Memory B cell (primary cell): Measurements from ENCODE around the gene TMEM259.
A peak's percentile ranks its signal among the peaks of the same experiment; 100 is the strongest.

ENCODE experiments used
- ATAC-seq: fragments of 150-1000 bp; cut with Tn5 transposase; 2 replicates; pipeline ENCODE4 v1.10.0; 2021; ENCODE audit warnings: low read depth, mild to moderate bottlenecking, moderate library complexity
- DNase-seq, 2 donors: peaks; one replicate each; pipeline ENCODE4 v3.0.0; 2022; ENCODE audit warnings: low spot score in 2 of 2
- H3K27ac Mint-ChIP-seq: one replicate; pipeline ENCODE4 v1.8.0; 2022; ENCODE audit warnings: mild to moderate bottlenecking, moderate library complexity, mixed read lengths
- H3K27me3 Mint-ChIP-seq: one replicate; pipeline ENCODE4 v1.8.0; 2022; ENCODE audit warnings: mixed read lengths
- H3K36me3 Mint-ChIP-seq: one replicate; pipeline ENCODE4 v1.8.0; 2022; ENCODE audit warnings: mild to moderate bottlenecking, mixed read lengths
- H3K4me1 Mint-ChIP-seq: one replicate; pipeline ENCODE4 v1.8.0; 2022; ENCODE audit warnings: mixed read lengths
- H3K4me3 Mint-ChIP-seq: one replicate; pipeline ENCODE4 v1.8.0; 2022; ENCODE audit warnings: mild to moderate bottlenecking, moderate library complexity, mixed read lengths
- H3K9me3 Mint-ChIP-seq: one replicate; pipeline ENCODE4 v1.8.0; 2022; ENCODE audit warnings: mixed read lengths

TMEM259 gene

GRCh38 chr19:1018932-1019615 lies 1.8 kb downstream of the TMEM259 start:
- peak overlapping the region; percentile 68 for H3K27ac Mint-ChIP-seq
- H3K36me3 Mint-ChIP-seq: peaks cover 3% of the 10 kb centered on the region
- no peak for ATAC-seq
- peak overlapping the region; percentile 96 for H3K4me3 Mint-ChIP-seq
- no peaks in the 10 kb centered on the region for H3K27me3 Mint-ChIP-seq
- no peak for DNase-seq
- no peaks in the 10 kb centered on the region for H3K9me3 Mint-ChIP-seq
- H3K4me1 Mint-ChIP-seq: peaks cover 30% of the 10 kb centered on the region

GRCh38 chr19:1018393-1018792 lies 2.5 kb downstream of the TMEM259 start:
- peak overlapping the region; percentile 84 for H3K27ac Mint-ChIP-seq
- peak overlapping the region; percentile 96 for H3K4me3 Mint-ChIP-seq
- no peak for ATAC-seq

GRCh38 chr19:1017906-1018305 lies 3.0 kb downstream of the TMEM259 start:
- peaks cover 30% of the 10 kb centered on the region for H3K4me1 Mint-ChIP-seq

More at GRCh38 chr19:1018393-1018792, 2.5 kb downstream of the TMEM259 start:
- DNase-seq: no peak
- H3K4me1 Mint-ChIP-seq: peaks cover 30% of the 10 kb centered on the region
- peaks cover 3% of the 10 kb centered on the region for H3K36me3 Mint-ChIP-seq
- no peaks in the 10 kb centered on the region for H3K9me3 Mint-ChIP-seq
- no peaks in the 10 kb centered on the region for H3K27me3 Mint-ChIP-seq

GRCh38 chr19:1017115-1017905 lies 3.6 kb downstream of the TMEM259 start:
- peak overlapping the region; percentile 84 for H3K27ac Mint-ChIP-seq
- no peaks in the 10 kb centered on the region for H3K9me3 Mint-ChIP-seq
- peaks cover 30% of the 10 kb centered on the region for H3K4me1 Mint-ChIP-seq
- peak overlapping the region; percentile 80 for H3K4me3 Mint-ChIP-seq
- ATAC-seq: no peak
- no peak for DNase-seq
- peaks cover 3% of the 10 kb centered on the region for H3K36me3 Mint-ChIP-seq
- no peaks in the 10 kb centered on the region for H3K27me3 Mint-ChIP-seq

More at GRCh38 chr19:1017906-1018305, 3.0 kb downstream of the TMEM259 start:
- DNase-seq: no peak
- Mint-ChIP-seq H3K27ac (peak overlapping the region; percentile 84), H3K9me3 (no peaks in the 10 kb centered on the region), H3K27me3 (no peaks in the 10 kb centered on the region), H3K36me3 (peaks cover 3% of the 10 kb centered on the region), H3K4me3 (peak overlapping the region; percentile 80)
- ATAC-seq: no peak

- Mint-ChIP-seq H3K4me1 (peaks cover 30% of the 10 kb centered on the region), H3K9me3 (no peaks in the 10 kb centered on the region), H3K27me3 (no peaks in the 10 kb centered on the region), H3K27ac (peak overlapping the region; percentile 84), H3K4me3 (peak overlapping the region; percentile 80), H3K36me3 (peaks cover 3% of the 10 kb centered on the region)
- no peak for DNase-seq
- ATAC-seq: no peak
These were observed 4.2 kb downstream of the TMEM259 start for GRCh38 chr19:1016647-1017114.

- peaks cover 24% of the 10 kb centered on the region for H3K4me1 Mint-ChIP-seq
- H3K36me3 Mint-ChIP-seq: peaks cover 4% of the 10 kb centered on the region
- no peak for ATAC-seq
These were observed 4.9 kb downstream of the TMEM259 start for GRCh38 chr19:1015782-1016646.

GRCh38 chr19:1015061-1015781 lies 5.7 kb downstream of the TMEM259 start:
- no peaks in the 10 kb centered on the region for H3K27me3 Mint-ChIP-seq
- peaks cover 24% of the 10 kb centered on the region for H3K4me1 Mint-ChIP-seq
- H3K9me3 Mint-ChIP-seq: no peaks in the 10 kb centered on the region
- H3K27ac Mint-ChIP-seq: no peak overlapping the region
- peaks cover 4% of the 10 kb centered on the region for H3K36me3 Mint-ChIP-seq
- DNase-seq: no peak
- no peak overlapping the region for H3K4me3 Mint-ChIP-seq
- ATAC-seq: no peak

More at GRCh38 chr19:1015782-1016646, 4.9 kb downstream of the TMEM259 start:
- no peak overlapping the region for H3K27ac Mint-ChIP-seq
- H3K27me3 Mint-ChIP-seq: no peaks in the 10 kb centered on the region
- DNase-seq: no peak
- peak overlapping the region; percentile 80 for H3K4me3 Mint-ChIP-seq
- no peaks in the 10 kb centered on the region for H3K9me3 Mint-ChIP-seq

- peaks cover 4% of the 10 kb centered on the region for H3K36me3 Mint-ChIP-seq
- no peak overlapping the region for H3K4me3 Mint-ChIP-seq
- no peaks in the 10 kb centered on the region for H3K9me3 Mint-ChIP-seq
- no peaks in the 10 kb centered on the region for H3K27me3 Mint-ChIP-seq
- ATAC-seq: no peak
- no peak overlapping the region for H3K27ac Mint-ChIP-seq
- H3K4me1 Mint-ChIP-seq: peaks cover 21% of the 10 kb centered on the region
- no peak for DNase-seq
These were observed 6.5 kb downstream of the TMEM259 start for GRCh38 chr19:1014161-1015060.

GRCh38 chr19:1013218-1013617 lies 7.7 kb downstream of the TMEM259 start:
- no peak for ATAC-seq
- no peak overlapping the region for H3K4me3 Mint-ChIP-seq

GRCh38 chr19:1012334-1012733 lies 8.6 kb downstream of the TMEM259 start:
- peaks cover 4% of the 10 kb centered on the region for H3K36me3 Mint-ChIP-seq
- H3K4me1 Mint-ChIP-seq: peaks cover 12% of the 10 kb centered on the region
- H3K4me3 Mint-ChIP-seq: no peak overlapping the region
- DNase-seq (no peak), ATAC-seq (no peak)
- no peaks in the 10 kb centered on the region for H3K27me3 Mint-ChIP-seq
- H3K27ac Mint-ChIP-seq: no peak overlapping the region
- no peaks in the 10 kb centered on the region for H3K9me3 Mint-ChIP-seq

More at GRCh38 chr19:1013218-1013617, 7.7 kb downstream of the TMEM259 start:
- Mint-ChIP-seq H3K4me1 (peaks cover 19% of the 10 kb centered on the region), H3K27me3 (no peaks in the 10 kb centered on the region), H3K9me3 (no peaks in the 10 kb centered on the region), H3K27ac (no peak overlapping the region), H3K36me3 (peaks cover 4% of the 10 kb centered on the region)
- DNase-seq: no peak

- H3K27ac Mint-ChIP-seq: no peak overlapping the region
- H3K4me1 Mint-ChIP-seq: peaks cover 8% of the 10 kb centered on the region
- H3K27me3 Mint-ChIP-seq: no peaks in the 10 kb centered on the region
- H3K36me3 Mint-ChIP-seq: peaks cover 7% of the 10 kb centered on the region
- DNase-seq (no peak), ATAC-seq (no peak)
- H3K9me3 Mint-ChIP-seq: no peaks in the 10 kb centered on the region
- H3K4me3 Mint-ChIP-seq: no peak overlapping the region
These were observed 9.0 kb downstream of the TMEM259 start for GRCh38 chr19:1011831-1012333.
